PC-3 (cell line): ENCODE data around the gene CRYGC.

Experiments
- CTCF ChIP-seq: fragments of 300-600 bp; sonication (generic); conservative IDR thresholded peaks from 2 replicates; pipeline ENCODE4 v1.5.1; 2017; ENCODE audit warnings: antibody characterized with exemption, low read depth, mild to moderate bottlenecking, low read length
- EZH2 ChIP-seq: fragments of 300-600 bp; sonication (generic); IDR thresholded peaks from one replicate; pipeline ENCODE4 v1.6.1; 2017; ENCODE audit warnings: antibody characterized with exemption, mild to moderate bottlenecking, low read length; ENCODE audit not compliant: unreplicated experiment

- TF ChIP-seq CTCF (no peak), EZH2 (no peak)
These were observed 23.5 kb upstream of the CRYGC start for GRCh38 chr2:208153156-208153555.
